HCT116 (cell line): ENCODE results near the gene MOCS1. TPM values are rescaled to one million over a fixed set of nuclear protein-coding genes. Genes with fewer than 3 reads are reported as not detected.

Experiments used
- ATAC-seq: fragments of 200-7000 bp; cut with Tn5 transposase; 2 replicates; pipeline ENCODE4 v1.9.1; 2020; ENCODE audit warnings: mild to moderate bottlenecking, moderate library complexity
- BruUV-seq: library from RNA; stranded (reverse); fragments of 400-500 nt; replicated peaks from 2 replicates; lab custom pipeline; 2021; lab: Mats Ljungman, UMichigan
- CTCF ChIA-PET: fragments of 300-600 bp; sonication (Branson Sonifier 250); formaldehyde crosslinking; loops from one replicate; lab custom pipeline; 2021; ENCODE audit warnings: antibody characterized with exemption; lab: Charles Lee
- POLR2A ChIA-PET: fragments of 300-600, 350-600 bp; sonication (Branson Sonifier 250); formaldehyde crosslinking; loops from one replicate; lab custom pipeline; 2021; ENCODE audit warnings: antibody characterized with exemption; lab: Charles Lee
- RAD21 ChIA-PET, 2 experiments: fragments of 300-600 bp; sonication (Branson Sonifier 250); formaldehyde crosslinking; loops; one replicate each; lab custom pipeline; 2023; ENCODE audit warnings: low total read pairs in 2 of 2; ENCODE audit not compliant: uncharacterized antibody in 2 of 2, unreplicated experiment in 2 of 2, low non-redundant PET in 1 of 2; lab: Charles Lee
- DNase-seq: peaks from one replicate; pipeline ENCODE4 v3.0.0-alpha.2; 2010; ENCODE audit warnings: low read depth, low spot score
- H2AFZ ChIP-seq: fragments of 200-600 bp; shearing (Covaris generic), sonication (generic); 2 replicates; pipeline ENCODE4 v1.6.1; 2017; ENCODE audit warnings: low read depth, mixed run types, mixed read lengths, antibody characterized with exemption, low read length; ENCODE audit not compliant: poor library complexity, severe bottlenecking
- H3K27ac ChIP-seq: 2 replicates; pipeline ENCODE4 v1.5.1; 2012; ENCODE audit warnings: low read depth, low read length
- H3K27me3 ChIP-seq: fragments of 200-600 bp; sonication (generic); 2 replicates; pipeline ENCODE4 v1.6.1; 2016; ENCODE audit warnings: mixed run types, low read length, mixed read lengths; ENCODE audit not compliant: insufficient read depth
- H3K36me3 ChIP-seq, 2 experiments: fragments of 200-500 bp in 1 of 2; fragments of 200-600 bp in 1 of 2; sonication (Bioruptor generic) in 1 of 2; sonication (generic) in 1 of 2; 2 replicates each; pipeline versions ENCODE4 v1.5.1 to v1.6.1; 2014 to 2016; ENCODE audit warnings: low read length in 2 of 2, inconsistent platforms in 1 of 2, mixed read lengths in 1 of 2, mixed run types in 1 of 2; ENCODE audit not compliant: insufficient read depth in 2 of 2, control insufficient read depth in 1 of 2
- H3K4me1 ChIP-seq, 2 experiments: fragments of 200-600 bp in 1 of 2; sonication (generic) in 1 of 2; 2 replicates each; pipeline versions ENCODE4 v1.5.1 to v1.6.1; 2012 to 2017; ENCODE audit warnings: low read length in 2 of 2, inconsistent platforms in 1 of 2, mild to moderate bottlenecking in 1 of 2, mixed read lengths in 1 of 2, mixed run types in 1 of 2, moderate library complexity in 1 of 2; ENCODE audit not compliant: insufficient read depth in 2 of 2, control insufficient read depth in 1 of 2
- H3K4me2 ChIP-seq: fragments of 200-600 bp; sonication (generic); 2 replicates; pipeline ENCODE4 v1.6.1; 2017; ENCODE audit warnings: mixed run types, low read length, mixed read lengths
- H3K4me3 ChIP-seq, 2 experiments: fragments of 200-600 bp in 1 of 2; sonication (generic) in 1 of 2; replicated peaks in 1 of 2; 2 replicates each; pipeline ENCODE4 v1.5.1; 2011 to 2016; ENCODE audit warnings: low read length in 2 of 2, control low read depth in 1 of 2, low read depth in 1 of 2, mild to moderate bottlenecking in 1 of 2, mixed read lengths in 1 of 2, mixed run types in 1 of 2
- H3K79me2 ChIP-seq: fragments of 200-600 bp; sonication (generic); 2 replicates; pipeline ENCODE4 v1.6.1; 2017; ENCODE audit warnings: mild to moderate bottlenecking, mixed run types, low read length, moderate library complexity, mixed read lengths; ENCODE audit not compliant: insufficient read depth
- H3K9ac ChIP-seq: fragments of 200-600 bp; sonication (generic); 2 replicates; pipeline ENCODE4 v1.6.1; 2016; ENCODE audit warnings: low read length, mixed read lengths
- H3K9me2 ChIP-seq: fragments of 200-600 bp; sonication (generic), shearing (Covaris generic); 2 replicates; pipeline ENCODE4 v1.6.1; 2017; ENCODE audit warnings: mixed run types, mild to moderate bottlenecking, moderate library complexity; ENCODE audit not compliant: insufficient read depth
- H3K9me3 ChIP-seq, 2 experiments: fragments of 200-500 bp in 1 of 2; fragments of 200-600 bp in 1 of 2; sonication (Bioruptor generic) in 1 of 2; sonication (generic) in 1 of 2; 2 replicates each; pipeline ENCODE4 v1.6.1; 2014 to 2017; ENCODE audit warnings: low read length in 2 of 2, mixed read lengths in 2 of 2, inconsistent platforms in 1 of 2, low read depth in 1 of 2, mild to moderate bottlenecking in 1 of 2, mixed run types in 1 of 2, moderate library complexity in 1 of 2; ENCODE audit not compliant: control insufficient read depth in 1 of 2, insufficient read depth in 1 of 2
- H4K20me1 ChIP-seq: fragments of 200-600 bp; sonication (generic), shearing (Covaris generic); 2 replicates; pipeline ENCODE4 v1.6.1; 2017; ENCODE audit warnings: mixed run types, mild to moderate bottlenecking, moderate library complexity; ENCODE audit not compliant: insufficient read depth
- CEBPB ChIP-seq: IDR thresholded peaks from 2 replicates; pipeline ENCODE4 v1.6.1; 2012; ENCODE audit warnings: low read depth
- ELF1 ChIP-seq: IDR thresholded peaks from 2 replicates; pipeline ENCODE4 v1.6.1; 2012; ENCODE audit warnings: low read depth, borderline replicate concordance
- EZH2 ChIP-seq: fragments of 200-600 bp; sonication (generic); IDR thresholded peaks from 2 replicates; pipeline ENCODE4 v1.6.1; 2017; ENCODE audit warnings: antibody characterized with exemption, mixed run types
- POLR2A ChIP-seq: IDR thresholded peaks from 2 replicates; pipeline ENCODE4 v1.7.0; 2011; ENCODE audit warnings: borderline replicate concordance; ENCODE audit not compliant: insufficient read depth, insufficient read length; ENCODE audit errors: extremely low read depth
- RAD21 ChIP-seq: IDR thresholded peaks from 2 replicates; pipeline ENCODE4 v1.6.1; 2012; ENCODE audit warnings: low read depth, mild to moderate bottlenecking
- SP1 ChIP-seq: IDR thresholded peaks from 2 replicates; pipeline ENCODE4 v1.6.1; 2012; ENCODE audit warnings: low read depth
- SRF ChIP-seq: IDR thresholded peaks from 2 replicates; pipeline ENCODE4 v1.6.1; 2012; ENCODE audit warnings: low read depth
- YY1 ChIP-seq: IDR thresholded peaks from 2 replicates; pipeline ENCODE4 v1.6.1; 2011; ENCODE audit warnings: low read length, low read depth, moderate library complexity, mild to moderate bottlenecking; ENCODE audit not compliant: insufficient replicate concordance; ENCODE audit errors: extremely low read depth
- ZFX ChIP-seq: fragments of 450-650 bp; IDR thresholded peaks from 2 replicates; pipeline ENCODE4 v1.6.1; 2017
- intact Hi-C: fragments of 100-400 bp; cut with micrococcal nuclease; formaldehyde crosslinking; loops from 2 replicates; pipeline ENCODE4 v1.10.0; 2022
- total RNA-seq: library from RNA; stranded (reverse); gene quantifications from one replicate; pipeline ENCODE4 v1.2.1, GENCODE V29; 2021; ENCODE audit not compliant: unreplicated experiment
- TF ChIP-seq, protein P1 (sequence below): IDR thresholded peaks from 2 replicates; pipeline ENCODE4 v1.6.1; 2012
- TF ChIP-seq, protein P2 (sequence below): IDR thresholded peaks from 2 replicates; pipeline ENCODE4 v1.6.1; 2012
- TF ChIP-seq, protein P3 (sequence below), 3 experiments: fragments of 200-600 bp in 1 of 3; sonication (generic) in 1 of 3; IDR thresholded peaks in 2 of 3; conservative IDR thresholded peaks in 1 of 3; 2 replicates each; pipeline ENCODE4 v1.5.1; 2012 to 2017; ENCODE audit warnings: low read depth in 2 of 3, low read length in 2 of 3, antibody characterized with exemption in 1 of 3, borderline replicate concordance in 1 of 3, control low read depth in 1 of 3, mild to moderate bottlenecking in 1 of 3, mixed read lengths in 1 of 3, mixed run types in 1 of 3, moderate library complexity in 1 of 3; ENCODE audit not compliant: insufficient read depth in 1 of 3

Gene MOCS1
- total RNA-seq, 1 experiment from 2014 or later = 9.3 TPM

DNA sequence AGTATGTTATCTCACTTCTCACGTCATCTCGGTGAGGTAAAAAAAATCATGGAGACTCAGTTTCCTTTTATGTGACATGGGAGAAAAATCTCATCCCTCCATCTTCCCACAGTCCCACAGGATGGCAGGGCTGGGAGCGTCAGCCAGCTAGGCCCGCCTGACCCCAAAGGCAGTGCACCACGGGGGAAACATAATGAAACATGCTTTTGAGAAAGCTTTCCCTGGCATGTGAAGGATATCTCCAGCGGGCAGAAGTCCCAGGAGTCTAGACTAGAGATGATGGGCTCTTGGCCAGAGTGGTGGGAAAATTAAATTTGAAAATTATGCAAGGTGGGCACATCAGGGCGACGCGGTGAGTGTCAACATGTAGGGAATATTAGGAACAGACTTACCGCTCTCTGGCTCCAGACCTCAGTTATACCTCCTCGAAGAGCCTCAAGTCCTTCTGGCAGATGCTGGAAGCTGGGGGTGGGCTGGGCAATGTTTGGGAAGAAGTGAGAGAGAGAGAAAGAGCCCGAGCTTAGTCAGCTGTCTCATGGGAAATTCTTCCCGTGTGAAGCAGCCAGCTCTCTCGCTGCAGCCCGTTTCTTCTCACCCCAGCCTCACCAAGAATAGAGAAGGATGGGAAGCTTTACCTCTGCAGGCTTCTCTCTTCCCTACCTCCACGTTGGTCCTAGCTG lies 52.3 kb downstream of the MOCS1 start:
- Histone ChIP-seq H3K9me3 (no peaks in the 10 kb centered on the region), H3K79me2 (no peaks in the 10 kb centered on the region), H3K9me2 (no peaks in the 10 kb centered on the region), H3K4me2 (no peak overlapping the region), H3K4me3 (no peak overlapping the region), H3K27me3 (peaks cover 6% of the 10 kb centered on the region; the same call in 1 of the 2 replicates), H3K27ac (no peak overlapping the region)
- intact Hi-C loops = no loop called here
- POLR2A ChIA-PET = no interaction called here
- no peak for ATAC-seq
- no TSS peak for BruUV-seq
- no peak for TF ChIP-seq YY1
- TF ChIP-seq POLR2A = no peak
- TF ChIP-seq SRF = no peak
- TF ChIP-seq, all 23 proteins: peak for 0
- RAD21 ChIA-PET = no interaction called here
- CTCF ChIA-PET = no interaction called here
- Histone ChIP-seq H2AFZ (no peak overlapping the region), H3K9ac (no peak overlapping the region), H3K4me1 (no peaks in the 10 kb centered on the region), H4K20me1 (no peaks in the 10 kb centered on the region), H3K36me3 (no peaks in the 10 kb centered on the region)
- DNase-seq = no peak

DNA sequence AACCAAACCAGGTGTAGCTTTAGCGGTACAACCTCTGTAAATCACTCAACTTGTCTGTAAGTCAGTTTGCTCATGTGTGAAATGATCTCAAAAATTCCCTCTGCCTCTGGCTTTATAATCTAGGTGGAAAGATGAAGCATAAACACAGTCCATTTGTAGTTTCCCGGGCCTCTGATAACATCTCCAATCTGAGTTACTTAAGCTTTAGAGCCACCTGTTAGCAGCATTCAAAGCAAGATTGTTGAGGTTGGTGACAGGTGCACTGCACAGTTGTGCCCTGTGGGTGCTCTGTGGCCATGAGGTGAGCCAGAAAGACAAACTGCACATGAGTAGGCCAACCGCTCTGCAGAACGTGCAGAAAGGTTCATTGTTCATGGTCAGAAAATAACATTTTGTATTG lies 53.7 kb downstream of the MOCS1 start:
- POLR2A ChIA-PET = no interaction called here
- Histone ChIP-seq H3K9me2 (no peaks in the 10 kb centered on the region), H3K27ac (no peak overlapping the region), H3K9ac (no peak overlapping the region), H3K36me3 (no peaks in the 10 kb centered on the region), H3K4me2 (no peak overlapping the region)
- ATAC-seq = no peak
- intact Hi-C loops = no loop called here
- TF ChIP-seq ELF1 (no peak), CEBPB (no peak), EZH2 (no peak), RAD21 (no peak), SP1 (no peak), ZFX (no peak)
- TF ChIP-seq, protein P1, sequence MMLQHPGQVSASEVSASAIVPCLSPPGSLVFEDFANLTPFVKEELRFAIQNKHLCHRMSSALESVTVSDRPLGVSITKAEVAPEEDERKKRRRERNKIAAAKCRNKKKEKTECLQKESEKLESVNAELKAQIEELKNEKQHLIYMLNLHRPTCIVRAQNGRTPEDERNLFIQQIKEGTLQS = no peak
- TF ChIP-seq, protein P2, sequence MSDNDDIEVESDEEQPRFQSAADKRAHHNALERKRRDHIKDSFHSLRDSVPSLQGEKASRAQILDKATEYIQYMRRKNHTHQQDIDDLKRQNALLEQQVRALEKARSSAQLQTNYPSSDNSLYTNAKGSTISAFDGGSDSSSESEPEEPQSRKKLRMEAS = no peak
- TF ChIP-seq, protein P3, sequence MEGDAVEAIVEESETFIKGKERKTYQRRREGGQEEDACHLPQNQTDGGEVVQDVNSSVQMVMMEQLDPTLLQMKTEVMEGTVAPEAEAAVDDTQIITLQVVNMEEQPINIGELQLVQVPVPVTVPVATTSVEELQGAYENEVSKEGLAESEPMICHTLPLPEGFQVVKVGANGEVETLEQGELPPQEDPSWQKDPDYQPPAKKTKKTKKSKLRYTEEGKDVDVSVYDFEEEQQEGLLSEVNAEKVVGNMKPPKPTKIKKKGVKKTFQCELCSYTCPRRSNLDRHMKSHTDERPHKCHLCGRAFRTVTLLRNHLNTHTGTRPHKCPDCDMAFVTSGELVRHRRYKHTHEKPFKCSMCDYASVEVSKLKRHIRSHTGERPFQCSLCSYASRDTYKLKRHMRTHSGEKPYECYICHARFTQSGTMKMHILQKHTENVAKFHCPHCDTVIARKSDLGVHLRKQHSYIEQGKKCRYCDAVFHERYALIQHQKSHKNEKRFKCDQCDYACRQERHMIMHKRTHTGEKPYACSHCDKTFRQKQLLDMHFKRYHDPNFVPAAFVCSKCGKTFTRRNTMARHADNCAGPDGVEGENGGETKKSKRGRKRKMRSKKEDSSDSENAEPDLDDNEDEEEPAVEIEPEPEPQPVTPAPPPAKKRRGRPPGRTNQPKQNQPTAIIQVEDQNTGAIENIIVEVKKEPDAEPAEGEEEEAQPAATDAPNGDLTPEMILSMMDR (IDR thresholded peaks at IDR 0.05 in 2 of 3, conservative IDR thresholded peaks at IDR 0.05 in 1 of 3; ENCODE audit: borderline replicate concordance in 1 of 3, insufficient read depth in 1 of 3, low read depth in 2 of 3, low read length in 2 of 3) = no peak
- TF ChIP-seq, all 23 proteins: peak for 0
- no peak overlapping the region for H2AFZ ChIP-seq
- H3K79me2 ChIP-seq = no peaks in the 10 kb centered on the region
- H3K4me1 ChIP-seq = no peaks in the 10 kb centered on the region
- H3K9me3 ChIP-seq = no peaks in the 10 kb centered on the region
- DNase-seq = no peak
- H4K20me1 ChIP-seq = no peaks in the 10 kb centered on the region
- BruUV-seq = no TSS peak
- CTCF ChIA-PET = interaction anchor here (1.1 kb wide), 1 partner anchor 15 kb away, joined by 3 read pairs; no protein-coding TSS in a partner anchor
- peaks cover 17% of the 10 kb centered on the region for H3K27me3 ChIP-seq
- no peak overlapping the region for H3K4me3 ChIP-seq
- RAD21 ChIA-PET = no interaction called here
